NT2/D1 (cell line): ENCODE results near the gene IGF2BP2.
"Not testable (repeated sequence)": the region's sequence is repeated elsewhere in the genome, so short reads cannot be mapped to it uniquely, and the experiment has no call there.

Source experiments
- DNase-seq: peaks from one replicate; pipeline ENCODE4 v3.0.0-alpha.2; 2011; ENCODE audit warnings: low read depth, low spot score
- H3K27me3 ChIP-seq: 2 replicates; pipeline ENCODE4 v1.6.0; 2011; ENCODE audit warnings: mild to moderate bottlenecking; ENCODE audit not compliant: insufficient read length, insufficient read depth
- H3K36me3 ChIP-seq: 2 replicates; pipeline ENCODE4 v1.6.1; 2011; ENCODE audit warnings: mild to moderate bottlenecking, low read length, mixed read lengths; ENCODE audit not compliant: insufficient read depth, insufficient read length
- H3K4me1 ChIP-seq: 2 replicates; pipeline ENCODE4 v1.5.1; 2011; ENCODE audit not compliant: insufficient read depth, insufficient read length
- H3K4me3 ChIP-seq: 2 replicates; pipeline ENCODE4 v1.5.1; 2011; ENCODE audit warnings: low read depth; ENCODE audit not compliant: insufficient read length
- H3K9ac ChIP-seq: 2 replicates; pipeline ENCODE4 v1.6.0; 2011; ENCODE audit warnings: low read depth; ENCODE audit not compliant: insufficient read length
- H3K9me3 ChIP-seq: 2 replicates; pipeline ENCODE4 v1.5.1; 2011; ENCODE audit warnings: mild to moderate bottlenecking, low read length; ENCODE audit not compliant: insufficient read depth
- SUZ12 ChIP-seq: IDR thresholded peaks from 2 replicates; pipeline ENCODE4 v1.6.1; 2011; ENCODE audit not compliant: insufficient read length, insufficient read depth; ENCODE audit errors: extremely low read depth
- YY1 ChIP-seq: IDR thresholded peaks from 2 replicates; pipeline ENCODE4 v1.6.1; 2011; ENCODE audit not compliant: insufficient read length, insufficient read depth
- ZNF274 ChIP-seq: IDR thresholded peaks from 2 replicates; pipeline ENCODE4 v1.6.1; 2011; ENCODE audit warnings: mild to moderate bottlenecking, low read depth, low read length

Gene IGF2BP2

GRCh38 chr3:185859294-185859972 is 34.6 kb upstream of the IGF2BP2 start:
- no peak overlapping the region for H3K4me3 ChIP-seq
- no peak overlapping the region for H3K9ac ChIP-seq
- H3K27me3 ChIP-seq, result no peaks in the 10 kb centered on the region
- no peaks in the 10 kb centered on the region for H3K4me1 ChIP-seq
- H3K36me3 ChIP-seq, result no peaks in the 10 kb centered on the region
- DNase-seq, result no peak
- TF ChIP-seq ZNF274 (no peak), YY1 (no peak), SUZ12 (no peak)
- H3K9me3 ChIP-seq, result peaks cover 15% of the 10 kb centered on the region; the same call in 1 of the 2 replicates

GRCh38 chr3:185858502-185859225 is 33.8 kb upstream of the IGF2BP2 start:
- Histone ChIP-seq H3K27me3 (no peaks in the 10 kb centered on the region), H3K36me3 (no peaks in the 10 kb centered on the region), H3K4me3 (no peak overlapping the region), H3K9ac (no peak overlapping the region), H3K4me1 (no peaks in the 10 kb centered on the region), H3K9me3 (peaks cover 15% of the 10 kb centered on the region; the same call in 1 of the 2 replicates)
- TF ChIP-seq SUZ12 (no peak), YY1 (no peak), ZNF274 (no peak)
- no peak for DNase-seq

- TF ChIP-seq ZNF274, result no peak
- no peak for TF ChIP-seq SUZ12
- TF ChIP-seq YY1, result no peak
- Histone ChIP-seq H3K4me3 (no peak overlapping the region), H3K9ac (no peak overlapping the region), H3K4me1 (no peaks in the 10 kb centered on the region), H3K27me3 (no peaks in the 10 kb centered on the region), H3K9me3 (peaks cover 15% of the 10 kb centered on the region; the same call in 1 of the 2 replicates), H3K36me3 (no peaks in the 10 kb centered on the region)
- DNase-seq, result no peak
Measured at GRCh38 chr3:185857208-185857607, 32.4 kb upstream of the IGF2BP2 start.

GRCh38 chr3:185856652-185857051 is 31.8 kb upstream of the IGF2BP2 start:
- no peak for TF ChIP-seq YY1
- no peak for TF ChIP-seq SUZ12
- TF ChIP-seq ZNF274, result no peak
- H3K27me3 ChIP-seq, result no peaks in the 10 kb centered on the region
- H3K4me3 ChIP-seq, result no peak overlapping the region
- H3K9ac ChIP-seq, result no peak overlapping the region
- H3K9me3 ChIP-seq, result peaks cover 15% of the 10 kb centered on the region; the same call in 1 of the 2 replicates
- no peaks in the 10 kb centered on the region for H3K36me3 ChIP-seq
- no peaks in the 10 kb centered on the region for H3K4me1 ChIP-seq
- no peak for DNase-seq

GRCh38 chr3:185853771-185854170 is 28.9 kb upstream of the IGF2BP2 start:
- not testable (repeated sequence) for H3K4me3 ChIP-seq, H3K36me3 ChIP-seq, H3K27me3 ChIP-seq, H3K9ac ChIP-seq, H3K4me1 ChIP-seq, DNase-seq
- H3K9me3 ChIP-seq, result peaks cover 15% of the 10 kb centered on the region; the same call in 1 of the 2 replicates

GRCh38 chr3:185852635-185853034 is 27.8 kb upstream of the IGF2BP2 start:
- no peaks in the 10 kb centered on the region for H3K4me1 ChIP-seq
- H3K27me3 ChIP-seq, result no peaks in the 10 kb centered on the region
- peaks cover 15% of the 10 kb centered on the region; the same call in 1 of the 2 replicates for H3K9me3 ChIP-seq
- DNase-seq, result no peak
- no peaks in the 10 kb centered on the region for H3K36me3 ChIP-seq
- no peak for TF ChIP-seq ZNF274
- no peak overlapping the region for H3K4me3 ChIP-seq
- H3K9ac ChIP-seq, result no peak overlapping the region

GRCh38 chr3:185851959-185852358 is 27.1 kb upstream of the IGF2BP2 start:
- TF ChIP-seq SUZ12 (no peak), ZNF274 (no peak), YY1 (no peak)
- Histone ChIP-seq H3K27me3 (no peaks in the 10 kb centered on the region), H3K9ac (no peak overlapping the region), H3K36me3 (no peaks in the 10 kb centered on the region), H3K9me3 (peaks cover 10% of the 10 kb centered on the region; the same call in 1 of the 2 replicates), H3K4me1 (no peaks in the 10 kb centered on the region), H3K4me3 (no peak overlapping the region)
- DNase-seq, result no peak
